ENCODE measurements around the gene TMEM101.
"Not testable (repeated sequence)": the region's sequence is repeated elsewhere in the genome, so short reads cannot be mapped to it uniquely, and the experiment has no call there.

TMEM101 gene

GRCh38 chr17:44014437-44015172, at the start of gene TMEM101:
Gene TMEM101, minus strand, starts transcription at chr17:44014963. Its CDS starts 11 bp downstream, at chr17:44014952.
- DNase-seq: peak; percentile 44

- no peak for DNase-seq
Observed at GRCh38 chr17:44063704-44064639, 49.2 kb upstream of the TMEM101 start.

GRCh38 chr17:44062871-44063270, 48.1 kb upstream of the TMEM101 start:
- DNase-seq: no peak

- no peak for DNase-seq
Observed at GRCh38 chr17:44061446-44061845, 46.7 kb upstream of the TMEM101 start.

GRCh38 chr17:44059101-44059892, 44.5 kb upstream of the TMEM101 start:
- DNase-seq: no peak

GRCh38 chr17:44053125-44053872, 38.5 kb upstream of the TMEM101 start:
- DNase-seq: no peak

GRCh38 chr17:44049294-44050060, 34.7 kb upstream of the TMEM101 start:
- no peak for DNase-seq

GRCh38 chr17:44046893-44047292, 32.1 kb upstream of the TMEM101 start:
- DNase-seq: not testable (repeated sequence)

GRCh38 chr17:44045486-44045885, 30.7 kb upstream of the TMEM101 start:
- DNase-seq: no peak

- no peak for DNase-seq
Observed at GRCh38 chr17:44044071-44044470, 29.3 kb upstream of the TMEM101 start.

GRCh38 chr17:44043272-44043696, 28.5 kb upstream of the TMEM101 start:
- DNase-seq: no peak

- DNase-seq: no peak
Observed at GRCh38 chr17:44039829-44040635, 25.3 kb upstream of the TMEM101 start.

GRCh38 chr17:44038604-44039011, 23.8 kb upstream of the TMEM101 start:
- DNase-seq: no peak

GRCh38 chr17:44037471-44037870, 22.7 kb upstream of the TMEM101 start:
- no peak for DNase-seq

GRCh38 chr17:44034688-44035087, 19.9 kb upstream of the TMEM101 start:
- DNase-seq: not testable (repeated sequence)

GRCh38 chr17:44033861-44034408, 19.2 kb upstream of the TMEM101 start:
- DNase-seq: no peak

GRCh38 chr17:44030482-44030881, 15.7 kb upstream of the TMEM101 start:
- no peak for DNase-seq

- DNase-seq: no peak
Observed at GRCh38 chr17:44029736-44030135, 15.0 kb upstream of the TMEM101 start.

- no peak for DNase-seq
Observed at GRCh38 chr17:44024853-44025252, 10.1 kb upstream of the TMEM101 start.

- DNase-seq: no peak
Observed at GRCh38 chr17:44024271-44024663, 9.5 kb upstream of the TMEM101 start.

Data from NCI-H187 treated with DMSO at 0.1 percent for 48 hours (cell line).